ENCODE measurements around the gene MCMBP.

- no peak for TF ChIP-seq POLR2A (IDR thresholded peaks at IDR 0.05)
- no peak for TF ChIP-seq CTCF (IDR thresholded peaks at IDR 0.05)
- no peak for TF ChIP-seq POLR2AphosphoS5 (IDR thresholded peaks at IDR 0.05; ENCODE audit: insufficient read depth in 1 of 2, low read depth in 1 of 2)
Measured at GRCh38 chr10:119867317-119867716, 5.3 kb downstream of the MCMBP start.

Measured in vagina (tissue), 2 donors.